Testis (tissue), 2 donors: ENCODE data around the gene UCHL5.

Experiments
- POLR2A ChIP-seq: fragments of 450-650 bp; IDR thresholded peaks from one replicate; pipeline ENCODE4 v1.6.1; 2017; ENCODE audit warnings: antibody characterized with exemption, mild to moderate bottlenecking, moderate library complexity
- TF ChIP-seq, protein P1 (sequence below), 3 experiments: fragments of 450-650 bp in 2 of 3; fragments of 200-600 bp in 1 of 3; sonication (generic) in 1 of 3; IDR thresholded peaks; one replicate each; pipeline ENCODE4 v1.5.1; 2016 to 2019; ENCODE audit warnings: antibody characterized with exemption in 3 of 3, mild to moderate bottlenecking in 2 of 3, moderate library complexity in 1 of 3

DNA sequence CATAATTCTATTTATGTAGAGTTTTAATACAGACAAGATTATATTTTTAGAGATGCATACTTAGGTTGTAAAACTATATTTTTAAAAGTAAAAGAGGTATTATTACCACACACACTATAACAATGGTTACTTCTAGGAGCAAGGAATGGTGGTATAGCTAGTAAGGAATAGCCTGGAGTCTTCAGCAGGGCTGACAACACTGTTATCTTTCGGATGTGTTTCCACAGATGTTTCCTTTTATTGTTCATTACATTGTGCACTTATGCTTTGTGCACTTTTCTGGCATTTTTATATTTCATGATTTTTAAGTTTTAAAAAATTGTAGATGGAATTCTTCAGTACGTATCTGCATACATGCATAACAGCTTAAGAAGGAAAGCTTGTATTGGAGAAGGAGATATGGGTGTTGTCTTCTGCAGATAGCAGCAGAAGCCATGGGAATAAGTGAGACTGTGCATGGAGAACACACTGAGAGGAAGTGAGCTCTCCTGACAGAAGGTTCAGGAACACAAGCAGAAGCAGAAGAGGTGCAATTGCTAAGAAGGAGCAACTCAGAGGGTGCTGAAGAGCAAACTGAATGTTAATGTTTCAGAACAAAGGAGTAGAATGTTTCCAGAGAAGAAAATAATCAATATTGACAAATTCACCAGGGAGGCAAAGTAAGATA lies 91.8 kb downstream of the UCHL5 start:
- TF ChIP-seq, protein P1, sequence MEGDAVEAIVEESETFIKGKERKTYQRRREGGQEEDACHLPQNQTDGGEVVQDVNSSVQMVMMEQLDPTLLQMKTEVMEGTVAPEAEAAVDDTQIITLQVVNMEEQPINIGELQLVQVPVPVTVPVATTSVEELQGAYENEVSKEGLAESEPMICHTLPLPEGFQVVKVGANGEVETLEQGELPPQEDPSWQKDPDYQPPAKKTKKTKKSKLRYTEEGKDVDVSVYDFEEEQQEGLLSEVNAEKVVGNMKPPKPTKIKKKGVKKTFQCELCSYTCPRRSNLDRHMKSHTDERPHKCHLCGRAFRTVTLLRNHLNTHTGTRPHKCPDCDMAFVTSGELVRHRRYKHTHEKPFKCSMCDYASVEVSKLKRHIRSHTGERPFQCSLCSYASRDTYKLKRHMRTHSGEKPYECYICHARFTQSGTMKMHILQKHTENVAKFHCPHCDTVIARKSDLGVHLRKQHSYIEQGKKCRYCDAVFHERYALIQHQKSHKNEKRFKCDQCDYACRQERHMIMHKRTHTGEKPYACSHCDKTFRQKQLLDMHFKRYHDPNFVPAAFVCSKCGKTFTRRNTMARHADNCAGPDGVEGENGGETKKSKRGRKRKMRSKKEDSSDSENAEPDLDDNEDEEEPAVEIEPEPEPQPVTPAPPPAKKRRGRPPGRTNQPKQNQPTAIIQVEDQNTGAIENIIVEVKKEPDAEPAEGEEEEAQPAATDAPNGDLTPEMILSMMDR (IDR thresholded peaks at IDR 0.05) = no peak
- no peak for TF ChIP-seq POLR2A
